Tibial nerve (tissue), 4 donors: Measurements from ENCODE around the gene DHX58. TPM values are rescaled to one million over a fixed set of nuclear protein-coding genes. Genes with fewer than 3 reads are reported as not detected.
A peak's percentile ranks its signal among the peaks of the same experiment; 100 is the strongest.

Experiments
- DNase-seq, 2 donors: peaks; one replicate each; pipeline ENCODE4 v3.0.0-alpha.2; 2019; ENCODE audit warnings: low spot score in 2 of 2
- H3K27ac ChIP-seq, 4 donors: fragments of 200-600 bp; sonication (generic) in 3 of 4; one replicate each; pipeline ENCODE4 v1.5.1; 2017 to 2019; ENCODE audit warnings: mild to moderate bottlenecking in 1 of 4
- H3K27me3 ChIP-seq, 2 donors: fragments of 200-600 bp; sonication (generic) in 1 of 2; one replicate each; pipeline versions ENCODE4 v1.5.1 to v1.6.0; 2017 to 2019
- H3K36me3 ChIP-seq, 3 donors: fragments of 200-600 bp; sonication (generic); one replicate each; pipeline ENCODE4 v1.5.1; 2018 to 2019
- H3K4me1 ChIP-seq, 4 donors: fragments of 200-600 bp; sonication (generic) in 3 of 4; one replicate each; pipeline ENCODE4 v1.5.1; 2017 to 2019
- H3K4me3 ChIP-seq, 4 donors: fragments of 200-600 bp; sonication (generic) in 3 of 4; one replicate each; pipeline ENCODE4 v1.5.1; 2017 to 2019; ENCODE audit warnings: mild to moderate bottlenecking in 1 of 4, moderate library complexity in 1 of 4
- H3K9me3 ChIP-seq, 4 donors: fragments of 200-600 bp; sonication (generic) in 3 of 4; one replicate each; pipeline ENCODE4 v1.5.1; 2017 to 2019
- CTCF ChIP-seq, 5 experiments: fragments of 200-600 bp in 3 of 5; fragments of 450-650 bp in 2 of 5; sonication (generic) in 3 of 5; IDR thresholded peaks; one replicate each; pipeline ENCODE4 v1.5.1; 2016 to 2019; ENCODE audit warnings: antibody characterized with exemption in 5 of 5, mild to moderate bottlenecking in 3 of 5, moderate library complexity in 2 of 5
- EP300 ChIP-seq, 2 donors: sonication (generic); formaldehyde crosslinking; IDR thresholded peaks; one replicate each; pipeline ENCODE4 v1.6.1; 2017; ENCODE audit warnings: antibody characterized with exemption in 2 of 2, mild to moderate bottlenecking in 1 of 2
- POLR2A ChIP-seq, 2 donors: fragments of 450-650 bp; IDR thresholded peaks; one replicate each; pipeline ENCODE4 v1.6.1; 2017; ENCODE audit warnings: antibody characterized with exemption in 2 of 2, mild to moderate bottlenecking in 2 of 2, moderate library complexity in 2 of 2
- WGBS, 2 donors: methylation state at CpG; one replicate each; pipeline ENCODE4 v1.1.5; 2018; 5-methylcytosine and 5-hydroxymethylcytosine counted together
- total RNA-seq, 4 donors: library from RNA; depleted of rRNA; stranded (reverse); fragments of >200 nt; gene quantifications; one replicate each; pipeline ENCODE4 v1.1.0, GENCODE V29; 2016

The DHX58 gene
- total RNA-seq, 4 donors from 2014 or later = 15.9 to 29.4 (median 21.7) TPM

GRCh38 chr17:42109086-42109485 lies 3.4 kb downstream of the DHX58 start:
- TF ChIP-seq CTCF (IDR thresholded peaks at IDR 0.05) (no peak), POLR2A (IDR thresholded peaks at IDR 0.05) (no peak), EP300 (IDR thresholded peaks at IDR 0.05) (no peak)
- Histone ChIP-seq H3K27ac (no peak overlapping the region), H3K9me3 (no peaks in the 10 kb centered on the region), H3K27me3 (no peaks in the 10 kb centered on the region), H3K4me3 (no peak overlapping the region), H3K4me1 (peaks cover 0 to 43% (median 20%) of the 10 kb centered on the region in 4 donors), H3K36me3 (peaks cover 0 to 53% (median 0%) of the 10 kb centered on the region in 3 donors)
- WGBS, 2 donors = 90 to 97% methylated on average over 9 of the region's 9 CpGs
- DNase-seq = no peak

- Histone ChIP-seq H3K27me3 (no peaks in the 10 kb centered on the region), H3K36me3 (peaks cover 0 to 55% (median 0%) of the 10 kb centered on the region in 3 donors), H3K27ac (peak overlapping the region in 2 of 4 donors; percentile 26 to 37), H3K4me3 (peak overlapping the region in 3 of 4 donors; percentile 30 to 46 (median 33)), H3K9me3 (no peaks in the 10 kb centered on the region), H3K4me1 (peaks cover 0 to 37% (median 14%) of the 10 kb centered on the region in 4 donors)
- peak in 1 of 2 donors; percentile 53 for DNase-seq
- WGBS, 2 donors = 57 to 60% methylated on average over 35 to 51 of the region's 51 CpGs
- no peak for TF ChIP-seq CTCF (IDR thresholded peaks at IDR 0.05)
Observed at GRCh38 chr17:42107597-42108576, 4.6 kb downstream of the DHX58 start.

GRCh38 chr17:42107124-42107523 lies 5.4 kb downstream of the DHX58 start:
- peaks cover 0 to 58% (median 0%) of the 10 kb centered on the region in 3 donors for H3K36me3 ChIP-seq

GRCh38 chr17:42106009-42106408 lies 6.5 kb downstream of the DHX58 start:
- no peak for TF ChIP-seq POLR2A (IDR thresholded peaks at IDR 0.05)
- no peak for TF ChIP-seq CTCF (IDR thresholded peaks at IDR 0.05)
- no peak for TF ChIP-seq EP300 (IDR thresholded peaks at IDR 0.05)
- no peak for DNase-seq
- H3K27ac ChIP-seq = no peak overlapping the region
- no peaks in the 10 kb centered on the region for H3K9me3 ChIP-seq
- 87 to 96% methylated on average over 2 of the region's 2 CpGs for whole genome bisulfite sequencing, 2 donors
- H3K4me1 ChIP-seq = peaks cover 0 to 30% (median 3%) of the 10 kb centered on the region in 4 donors
- H3K27me3 ChIP-seq = no peaks in the 10 kb centered on the region
- H3K4me3 ChIP-seq = no peak overlapping the region
- H3K36me3 ChIP-seq = peaks cover 0 to 58% (median 0%) of the 10 kb centered on the region in 3 donors

More at GRCh38 chr17:42107124-42107523, 5.4 kb downstream of the DHX58 start:
- no peak overlapping the region for H3K27ac ChIP-seq
- peaks cover 0 to 33% (median 11%) of the 10 kb centered on the region in 4 donors for H3K4me1 ChIP-seq
- 71 to 78% methylated on average over 6 of the region's 6 CpGs for WGBS, 2 donors
- DNase-seq = no peak
- no peaks in the 10 kb centered on the region for H3K27me3 ChIP-seq
- H3K4me3 ChIP-seq = peak overlapping the region in 3 of 4 donors; percentile 30 to 46 (median 33)
- TF ChIP-seq EP300 (IDR thresholded peaks at IDR 0.05) (no peak), CTCF (IDR thresholded peaks at IDR 0.05) (no peak), POLR2A (IDR thresholded peaks at IDR 0.05) (no peak)
- H3K9me3 ChIP-seq = no peaks in the 10 kb centered on the region

- Histone ChIP-seq H3K4me1 (peaks cover 0 to 22% (median 2%) of the 10 kb centered on the region in 4 donors), H3K27ac (no peak overlapping the region), H3K36me3 (peaks cover 0 to 50% (median 0%) of the 10 kb centered on the region in 3 donors), H3K27me3 (no peaks in the 10 kb centered on the region), H3K4me3 (no peak overlapping the region), H3K9me3 (no peaks in the 10 kb centered on the region)
- WGBS, 2 donors = 85 to 94% methylated on average over 3 of the region's 3 CpGs
- TF ChIP-seq POLR2A (IDR thresholded peaks at IDR 0.05) (no peak), CTCF (IDR thresholded peaks at IDR 0.05) (no peak), EP300 (IDR thresholded peaks at IDR 0.05) (no peak)
- no peak for DNase-seq
Observed at GRCh38 chr17:42104264-42104663, 8.2 kb downstream of the DHX58 start.
